ENCODE measurements around the gene MTHFSD.

Gene MTHFSD

DNA sequence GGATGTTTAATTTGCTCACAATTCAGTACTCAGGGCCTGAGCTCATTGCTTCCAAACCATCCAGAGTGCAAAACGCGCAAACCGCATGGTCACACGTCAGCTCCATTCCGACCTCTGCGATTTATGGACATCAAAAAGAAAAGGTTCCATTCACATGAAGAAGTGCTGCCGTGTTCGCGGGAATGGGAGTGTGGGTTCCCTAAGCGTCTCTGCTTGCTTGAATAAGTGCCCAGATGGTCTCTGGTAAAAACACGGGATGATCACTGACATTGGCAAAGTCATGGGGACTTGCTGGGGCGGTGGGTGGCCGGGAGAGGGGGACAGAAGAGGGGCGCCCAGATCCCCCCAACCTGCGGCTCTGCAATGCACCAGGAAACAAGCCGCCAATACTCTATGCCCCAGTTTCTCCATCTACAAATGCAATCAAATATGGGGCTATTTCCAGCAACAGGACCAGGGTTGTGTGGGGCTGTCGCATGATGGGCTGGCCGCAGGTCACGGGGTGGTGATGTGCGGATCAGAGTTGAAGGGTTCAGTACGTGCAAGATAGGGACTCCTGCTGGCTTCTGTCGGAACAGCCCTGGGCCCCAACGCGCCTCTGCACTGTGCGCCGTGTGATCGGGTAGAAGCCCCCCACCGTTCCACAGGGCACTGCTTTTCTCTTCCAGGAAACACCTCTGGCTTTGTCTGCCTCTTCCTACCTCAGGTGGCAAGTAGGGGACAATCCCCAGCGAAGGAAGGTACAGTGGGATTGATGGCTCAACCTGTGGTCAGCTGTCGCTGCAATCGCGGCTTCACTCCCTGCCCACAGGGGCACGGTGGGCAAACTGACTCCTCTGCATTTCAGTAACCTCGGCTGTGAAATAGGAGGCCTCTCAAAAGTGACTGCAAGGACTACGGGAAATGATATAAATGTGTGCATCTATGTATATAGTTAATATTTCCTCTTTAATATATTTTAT, 33.5 kb downstream of the MTHFSD start:
- no peak for ATAC-seq (ENCODE audit: low read depth)

DNA sequence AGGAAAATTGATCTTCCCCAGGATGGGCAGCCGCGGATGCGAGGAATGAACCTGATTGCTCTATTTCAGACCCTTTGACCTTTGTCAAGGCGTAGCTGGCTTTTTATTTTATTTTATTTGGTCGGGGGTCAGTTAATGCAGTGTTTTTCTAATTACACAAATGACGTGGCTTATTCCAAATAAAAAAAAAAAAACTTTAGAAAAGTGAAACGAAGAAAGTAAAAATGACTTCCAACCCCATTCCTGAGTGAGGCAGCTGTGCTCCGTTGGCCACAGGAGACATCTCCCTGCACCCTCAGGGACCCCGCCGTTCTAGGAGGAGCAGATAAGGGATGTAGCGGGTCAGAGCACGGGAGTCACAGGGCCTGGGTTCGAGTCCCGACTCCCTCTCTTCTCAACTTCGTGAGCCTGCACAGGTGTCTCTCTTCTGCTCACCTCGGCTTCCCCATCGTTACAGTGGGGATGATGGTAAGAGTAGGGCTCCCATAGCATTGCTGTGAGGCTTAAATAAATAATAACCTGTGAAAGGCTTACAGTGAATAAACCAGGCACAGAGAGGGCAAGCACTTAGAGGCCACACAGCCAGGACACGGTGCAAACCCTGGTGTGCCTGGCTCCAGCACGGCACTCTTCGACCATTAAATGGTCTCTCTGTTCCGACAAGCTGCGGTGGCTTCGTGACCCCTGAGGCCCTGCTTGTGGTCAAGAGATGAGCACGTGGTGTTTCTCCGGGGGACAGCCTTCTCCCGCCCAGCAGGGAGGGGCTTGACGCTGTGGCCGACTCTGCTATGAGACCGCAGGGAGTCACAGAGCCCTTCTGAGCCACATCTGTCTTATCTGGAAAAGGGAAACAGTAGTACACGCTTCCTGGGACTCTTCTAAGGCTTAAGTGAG, 34.5 kb downstream of the MTHFSD start:
- ATAC-seq (ENCODE audit: low read depth) (no peak), DNase-seq (ENCODE audit: low spot score) (no peak)
- Histone ChIP-seq H3K4me1 (ENCODE audit: insufficient read depth, poor library complexity, severe bottlenecking) (no peaks in the 10 kb centered on the region), H3K27ac (ENCODE audit: poor library complexity, severe bottlenecking) (no peak overlapping the region), H3K4me3 (ENCODE audit: severe bottlenecking) (no peak overlapping the region), H3K27me3 (ENCODE audit: insufficient read depth, poor library complexity, severe bottlenecking) (peaks cover 92% of the 10 kb centered on the region), H3K9me3 (ENCODE audit: severe bottlenecking) (no peaks in the 10 kb centered on the region), H3K36me3 (ENCODE audit: low read depth) (no peaks in the 10 kb centered on the region)
- TF ChIP-seq, protein P1, sequence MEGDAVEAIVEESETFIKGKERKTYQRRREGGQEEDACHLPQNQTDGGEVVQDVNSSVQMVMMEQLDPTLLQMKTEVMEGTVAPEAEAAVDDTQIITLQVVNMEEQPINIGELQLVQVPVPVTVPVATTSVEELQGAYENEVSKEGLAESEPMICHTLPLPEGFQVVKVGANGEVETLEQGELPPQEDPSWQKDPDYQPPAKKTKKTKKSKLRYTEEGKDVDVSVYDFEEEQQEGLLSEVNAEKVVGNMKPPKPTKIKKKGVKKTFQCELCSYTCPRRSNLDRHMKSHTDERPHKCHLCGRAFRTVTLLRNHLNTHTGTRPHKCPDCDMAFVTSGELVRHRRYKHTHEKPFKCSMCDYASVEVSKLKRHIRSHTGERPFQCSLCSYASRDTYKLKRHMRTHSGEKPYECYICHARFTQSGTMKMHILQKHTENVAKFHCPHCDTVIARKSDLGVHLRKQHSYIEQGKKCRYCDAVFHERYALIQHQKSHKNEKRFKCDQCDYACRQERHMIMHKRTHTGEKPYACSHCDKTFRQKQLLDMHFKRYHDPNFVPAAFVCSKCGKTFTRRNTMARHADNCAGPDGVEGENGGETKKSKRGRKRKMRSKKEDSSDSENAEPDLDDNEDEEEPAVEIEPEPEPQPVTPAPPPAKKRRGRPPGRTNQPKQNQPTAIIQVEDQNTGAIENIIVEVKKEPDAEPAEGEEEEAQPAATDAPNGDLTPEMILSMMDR (IDR thresholded peaks at IDR 0.05; ENCODE audit: poor library complexity, severe bottlenecking), result peak; percentile 71

More for the DNA sequence above, 33.5 kb downstream of the MTHFSD start:
- Histone ChIP-seq H3K4me1 (ENCODE audit: insufficient read depth, poor library complexity, severe bottlenecking) (no peaks in the 10 kb centered on the region), H3K36me3 (ENCODE audit: low read depth) (no peaks in the 10 kb centered on the region), H3K9me3 (ENCODE audit: severe bottlenecking) (no peaks in the 10 kb centered on the region), H3K4me3 (ENCODE audit: severe bottlenecking) (no peak overlapping the region), H3K27me3 (ENCODE audit: insufficient read depth, poor library complexity, severe bottlenecking) (peaks cover 82% of the 10 kb centered on the region), H3K27ac (ENCODE audit: poor library complexity, severe bottlenecking) (no peak overlapping the region)
- no peak for DNase-seq (ENCODE audit: low spot score)
- TF ChIP-seq, protein P1 (IDR thresholded peaks at IDR 0.05; ENCODE audit: poor library complexity, severe bottlenecking), result no peak

DNA sequence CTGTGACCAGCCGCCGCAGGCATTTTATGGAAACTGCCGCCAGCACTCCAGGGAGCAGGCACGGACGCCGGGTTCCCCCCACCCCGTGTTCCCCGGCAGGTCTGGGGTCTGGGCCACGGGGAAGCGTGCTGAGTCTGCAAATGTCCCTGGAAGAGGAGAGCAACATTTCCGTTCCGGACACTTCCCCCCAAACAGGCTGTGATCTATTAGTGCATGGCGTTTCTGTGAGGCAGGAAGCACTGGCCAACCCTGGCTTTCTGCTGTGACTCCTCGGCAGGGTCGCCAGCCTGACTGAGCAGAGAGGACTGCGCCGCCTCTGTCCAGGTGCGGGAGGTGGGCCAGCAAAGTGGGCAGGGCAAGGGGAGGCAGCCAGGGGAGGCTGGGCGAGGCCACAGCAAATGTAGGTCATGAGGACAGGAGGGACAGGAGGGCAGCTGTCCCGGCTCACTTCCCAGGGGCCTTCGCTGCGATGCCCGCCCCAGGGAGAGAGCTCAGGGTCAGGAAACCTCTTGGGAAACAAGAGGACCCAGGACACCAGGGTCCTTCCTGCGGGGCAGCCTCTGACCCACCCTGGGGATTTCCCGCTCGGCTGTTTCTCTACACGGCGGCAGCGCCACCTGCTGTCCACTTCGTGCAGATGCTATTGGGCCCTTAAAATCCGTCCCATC, 35.3 kb downstream of the MTHFSD start:
- no peaks in the 10 kb centered on the region for H3K4me1 ChIP-seq (ENCODE audit: insufficient read depth, poor library complexity, severe bottlenecking)
- H3K4me3 ChIP-seq (ENCODE audit: severe bottlenecking), result no peak overlapping the region
- H3K27ac ChIP-seq (ENCODE audit: poor library complexity, severe bottlenecking), result no peak overlapping the region
- TF ChIP-seq, protein P1 (IDR thresholded peaks at IDR 0.05; ENCODE audit: poor library complexity, severe bottlenecking), result peak; percentile 92
- H3K27me3 ChIP-seq (ENCODE audit: insufficient read depth, poor library complexity, severe bottlenecking), result peaks cover 94% of the 10 kb centered on the region
- no peak for DNase-seq (ENCODE audit: low spot score)
- H3K9me3 ChIP-seq (ENCODE audit: severe bottlenecking), result no peaks in the 10 kb centered on the region
- no peak for ATAC-seq (ENCODE audit: low read depth)
- no peaks in the 10 kb centered on the region for H3K36me3 ChIP-seq (ENCODE audit: low read depth)

DNA sequence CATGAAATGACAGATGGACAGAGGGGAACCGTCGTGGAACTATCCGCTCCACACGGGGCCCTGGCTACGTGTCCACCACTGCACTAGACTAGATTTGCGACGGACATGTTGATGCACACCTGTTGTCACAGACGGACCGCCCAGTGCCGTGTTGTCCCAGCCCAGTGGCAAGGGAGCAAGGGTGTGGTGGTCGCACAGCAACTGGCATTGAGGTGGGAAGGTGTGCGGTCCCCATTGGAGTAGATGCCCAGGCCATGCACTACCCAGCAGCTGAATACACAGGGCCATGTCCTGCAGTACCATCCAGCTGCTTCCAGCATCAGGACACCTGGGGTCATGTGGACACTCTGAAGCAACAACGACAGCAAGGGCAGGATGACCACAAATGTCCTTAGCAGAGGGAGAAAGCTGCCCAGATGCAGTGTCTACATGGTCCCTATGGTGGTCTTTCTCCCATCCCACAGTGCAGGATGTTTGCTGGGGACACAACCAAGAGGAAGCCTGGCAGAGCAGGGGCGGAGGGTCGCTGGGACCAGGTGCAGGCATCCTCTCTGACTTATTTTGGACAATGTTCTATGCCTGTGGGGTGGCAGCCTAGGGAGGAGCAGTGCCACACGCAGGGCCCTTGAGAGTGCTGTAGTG, 35.9 kb downstream of the MTHFSD start:
- H3K27ac ChIP-seq (ENCODE audit: poor library complexity, severe bottlenecking), result no peak overlapping the region
- H3K36me3 ChIP-seq (ENCODE audit: low read depth), result no peaks in the 10 kb centered on the region
- ATAC-seq (ENCODE audit: low read depth) (no peak), DNase-seq (ENCODE audit: low spot score) (no peak)
- H3K4me1 ChIP-seq (ENCODE audit: insufficient read depth, poor library complexity, severe bottlenecking), result no peaks in the 10 kb centered on the region
- TF ChIP-seq, protein P1 (IDR thresholded peaks at IDR 0.05; ENCODE audit: poor library complexity, severe bottlenecking), result no peak
- peaks cover 94% of the 10 kb centered on the region for H3K27me3 ChIP-seq (ENCODE audit: insufficient read depth, poor library complexity, severe bottlenecking)
- H3K4me3 ChIP-seq (ENCODE audit: severe bottlenecking), result no peak overlapping the region
- no peaks in the 10 kb centered on the region for H3K9me3 ChIP-seq (ENCODE audit: severe bottlenecking)
